Stimulated activated CD8-positive, alpha-beta memory T cell treated with anti-CD3 and anti-CD28 coated beads, Interleukin-2, amount 100 ng/mL, for 48 hours (primary cell): ENCODE measurements around the gene HOXA3.

Experiments used
- DNase-seq, 2 donors: peaks; one replicate each; pipeline ENCODE4 v3.0.0-alpha.2; 2020; ENCODE audit warnings: low read depth in 2 of 2

Gene HOXA3

DNA sequence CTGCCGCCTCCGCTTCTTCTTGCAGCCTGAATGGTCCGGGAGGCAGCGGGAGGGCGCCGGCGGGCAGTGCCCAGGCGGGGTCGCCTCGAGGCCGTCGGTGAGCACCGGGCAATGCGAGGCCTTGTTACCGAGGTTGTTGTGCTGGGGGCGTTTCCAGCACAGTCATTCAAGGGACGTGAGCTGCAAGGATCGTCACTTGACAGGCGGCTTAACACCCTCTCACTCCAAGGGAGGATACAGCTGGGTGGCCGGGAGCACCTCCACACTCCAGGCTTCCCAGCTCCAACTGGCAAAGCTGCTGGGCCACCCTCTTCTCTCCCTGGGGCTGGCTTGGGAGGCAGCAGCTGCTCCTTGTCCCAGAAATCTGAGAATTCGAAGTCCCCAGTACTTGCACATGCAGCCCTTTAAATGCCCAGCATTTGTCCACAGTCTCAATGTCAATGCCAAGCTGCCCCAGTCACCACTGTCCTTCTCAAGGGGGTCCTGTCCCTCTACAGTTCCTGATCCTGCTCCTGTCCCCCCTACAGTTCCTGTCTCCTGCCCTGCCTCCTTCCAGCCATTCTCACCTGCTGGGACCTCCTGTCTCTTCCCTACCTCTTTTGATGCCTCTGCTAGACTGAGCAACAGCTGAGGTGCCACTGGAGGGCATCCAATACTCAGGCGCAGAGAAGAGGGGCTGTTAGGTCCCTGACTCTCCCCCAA, 37.1 kb upstream of the HOXA3 start:
- DNase-seq: no peak

DNA sequence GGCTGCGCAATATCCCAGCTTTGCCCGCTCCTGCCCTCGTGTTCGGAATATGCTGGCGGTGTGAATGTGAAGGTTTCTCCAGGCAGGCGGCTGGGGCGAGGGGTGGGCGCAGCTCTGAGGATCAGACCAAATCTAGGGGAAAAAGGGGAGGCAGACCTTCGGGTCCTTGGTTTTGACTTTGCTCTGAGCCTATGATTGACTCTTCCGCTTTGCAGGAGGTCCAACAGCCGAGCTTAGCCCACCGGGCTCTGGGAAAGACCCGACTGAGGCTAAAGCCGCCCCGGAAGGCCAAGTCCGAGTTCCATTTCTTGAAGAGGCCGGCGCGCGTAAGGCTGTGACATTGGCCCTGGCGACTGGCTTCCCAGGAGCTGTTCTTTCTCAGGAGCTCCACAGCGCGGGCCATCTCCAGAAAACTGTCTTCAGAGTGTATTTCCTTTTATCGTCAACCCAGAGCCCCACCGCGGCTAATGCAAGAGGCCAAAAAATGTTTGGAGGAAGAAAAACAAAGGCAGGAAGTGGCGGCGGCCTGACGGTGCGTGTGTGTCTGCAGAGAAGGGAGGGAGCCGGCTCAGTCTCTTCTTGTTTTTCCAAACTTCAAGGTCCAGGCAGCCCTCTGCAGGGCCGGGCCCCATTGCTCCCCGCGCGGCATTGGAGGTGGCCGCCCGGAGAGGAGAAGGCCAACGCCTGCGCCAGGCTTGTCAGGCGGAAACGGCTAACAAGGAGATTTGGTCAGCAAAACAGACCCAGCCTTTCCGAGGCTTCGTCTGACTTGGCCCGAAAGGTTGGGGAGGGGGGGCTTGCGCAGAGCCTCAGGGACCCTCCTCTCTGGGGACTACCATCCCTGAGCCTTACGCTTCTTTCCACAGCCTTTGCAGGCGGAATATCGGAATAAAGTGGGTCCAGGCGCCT, 36.3 kb upstream of the HOXA3 start:
- DNase-seq: no peak

DNA sequence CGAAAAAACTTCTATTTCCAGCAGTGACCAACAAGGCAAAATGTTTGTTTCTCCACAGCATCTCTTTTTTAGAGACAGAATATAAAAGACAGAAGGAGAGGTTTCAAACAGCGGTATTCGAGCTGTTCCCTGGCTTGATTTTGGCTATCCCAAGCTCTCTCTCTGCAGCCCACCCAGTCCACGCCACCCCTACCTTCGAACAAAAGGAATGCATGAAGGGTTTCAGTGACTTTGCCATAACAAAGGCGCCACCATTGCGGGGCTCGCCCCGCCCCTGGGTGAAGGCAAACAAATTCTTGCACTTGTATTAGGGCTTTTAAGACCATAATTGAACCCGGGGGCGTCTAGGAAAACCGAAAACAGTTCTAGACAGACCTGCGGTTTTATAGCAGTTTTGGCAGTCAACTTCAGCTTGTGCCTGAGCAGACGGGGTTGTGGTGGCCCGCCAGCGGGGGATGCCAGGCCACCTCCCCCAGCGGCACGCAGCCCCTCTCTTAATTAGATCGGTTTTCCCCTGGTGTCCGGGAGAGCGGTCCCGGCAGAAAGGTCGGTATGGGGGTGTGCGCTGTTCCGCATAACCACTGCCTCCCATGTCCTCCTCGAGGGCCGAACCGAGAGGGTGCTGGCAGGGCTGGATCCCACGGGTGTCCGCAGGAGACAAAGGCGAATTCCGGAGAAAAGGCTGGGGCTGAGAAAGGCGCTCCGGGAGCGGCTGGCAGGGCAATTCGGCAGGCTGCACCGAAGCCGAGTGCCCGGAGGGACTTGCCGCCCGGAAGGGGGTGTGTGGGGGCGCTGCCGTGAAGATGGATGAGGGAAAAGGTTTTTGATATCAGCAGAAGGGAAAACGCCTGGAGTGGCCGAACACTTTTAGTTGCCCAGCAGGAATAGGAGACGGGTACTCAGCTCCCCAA, 35.3 kb upstream of the HOXA3 start:
- no peak for DNase-seq

DNA sequence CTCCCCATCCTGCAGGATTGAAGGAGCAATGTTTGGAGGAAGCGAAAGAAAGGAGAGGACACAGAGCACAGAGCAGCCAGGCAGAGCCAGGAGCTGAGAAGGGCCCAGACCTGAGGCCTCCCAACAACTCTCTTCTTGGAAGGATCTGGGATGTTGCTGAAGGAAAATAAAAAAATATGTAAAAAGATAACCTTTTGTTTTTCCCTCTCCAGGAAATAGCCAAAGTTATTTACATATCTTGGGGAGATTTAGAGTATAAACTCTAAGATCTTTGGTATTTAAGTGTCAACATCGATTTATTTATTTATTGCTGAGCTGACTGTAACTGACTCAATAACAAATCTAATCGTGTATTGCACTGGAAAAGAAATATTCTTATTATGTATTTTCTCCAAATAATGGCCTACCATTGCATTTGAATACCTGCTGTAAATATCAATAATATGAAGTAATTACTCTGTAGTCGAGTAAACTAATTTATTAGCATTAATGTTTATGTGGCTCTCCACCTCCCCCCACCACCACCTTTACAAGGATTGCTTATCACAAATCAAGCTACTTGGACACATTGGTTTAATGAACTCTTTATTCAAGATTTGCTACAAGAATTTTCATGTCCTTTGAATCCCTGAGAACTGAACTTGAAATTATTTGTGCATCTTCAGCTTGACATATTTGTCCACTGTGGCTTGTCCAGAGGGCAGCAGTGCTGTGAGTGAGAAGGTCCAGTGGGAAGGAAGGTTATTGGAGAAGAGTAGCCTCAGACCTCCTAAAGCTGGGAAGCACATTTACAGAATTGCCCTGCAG, 34.5 kb upstream of the HOXA3 start:
- DNase-seq: no peak

DNA sequence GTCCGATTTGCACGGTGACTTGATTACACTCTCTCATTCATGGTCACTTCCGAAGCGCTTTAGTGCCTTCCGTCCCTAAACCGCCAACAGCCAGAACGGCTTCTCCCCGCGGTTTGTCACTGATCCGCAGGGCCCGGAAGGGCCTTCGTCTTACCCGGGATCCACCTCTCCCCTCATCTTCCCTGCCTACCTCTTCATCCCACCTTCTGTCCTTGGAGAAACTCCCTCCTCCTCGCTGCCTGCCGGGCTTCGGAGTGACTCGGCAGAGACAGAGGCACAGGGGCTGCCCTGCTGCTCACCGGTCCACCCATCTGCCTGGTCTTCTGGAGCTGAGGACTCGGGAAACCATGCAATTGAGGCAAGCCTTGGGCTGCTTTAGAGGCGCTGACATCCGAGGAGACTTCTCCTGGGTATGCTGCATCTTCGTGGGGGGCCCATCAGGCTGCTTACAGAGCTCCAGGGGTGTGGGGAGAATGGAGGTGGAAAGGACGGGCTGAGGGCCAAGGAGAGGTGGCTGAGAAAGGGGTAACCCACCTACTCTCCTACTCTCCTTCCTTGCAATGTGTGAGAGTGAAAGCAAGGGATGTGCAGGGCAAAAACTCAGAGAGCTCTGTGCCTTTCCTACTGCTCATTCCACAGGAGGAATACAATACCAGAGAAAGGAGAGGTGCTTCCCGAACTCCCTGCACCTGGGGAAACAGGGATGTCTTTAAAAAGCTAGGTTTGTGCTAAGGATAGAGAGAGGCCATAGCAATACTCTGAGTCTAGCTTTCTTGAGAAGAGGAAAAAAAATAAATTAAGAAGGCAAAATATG, 33.7 kb upstream of the HOXA3 start:
- DNase-seq: no peak

DNA sequence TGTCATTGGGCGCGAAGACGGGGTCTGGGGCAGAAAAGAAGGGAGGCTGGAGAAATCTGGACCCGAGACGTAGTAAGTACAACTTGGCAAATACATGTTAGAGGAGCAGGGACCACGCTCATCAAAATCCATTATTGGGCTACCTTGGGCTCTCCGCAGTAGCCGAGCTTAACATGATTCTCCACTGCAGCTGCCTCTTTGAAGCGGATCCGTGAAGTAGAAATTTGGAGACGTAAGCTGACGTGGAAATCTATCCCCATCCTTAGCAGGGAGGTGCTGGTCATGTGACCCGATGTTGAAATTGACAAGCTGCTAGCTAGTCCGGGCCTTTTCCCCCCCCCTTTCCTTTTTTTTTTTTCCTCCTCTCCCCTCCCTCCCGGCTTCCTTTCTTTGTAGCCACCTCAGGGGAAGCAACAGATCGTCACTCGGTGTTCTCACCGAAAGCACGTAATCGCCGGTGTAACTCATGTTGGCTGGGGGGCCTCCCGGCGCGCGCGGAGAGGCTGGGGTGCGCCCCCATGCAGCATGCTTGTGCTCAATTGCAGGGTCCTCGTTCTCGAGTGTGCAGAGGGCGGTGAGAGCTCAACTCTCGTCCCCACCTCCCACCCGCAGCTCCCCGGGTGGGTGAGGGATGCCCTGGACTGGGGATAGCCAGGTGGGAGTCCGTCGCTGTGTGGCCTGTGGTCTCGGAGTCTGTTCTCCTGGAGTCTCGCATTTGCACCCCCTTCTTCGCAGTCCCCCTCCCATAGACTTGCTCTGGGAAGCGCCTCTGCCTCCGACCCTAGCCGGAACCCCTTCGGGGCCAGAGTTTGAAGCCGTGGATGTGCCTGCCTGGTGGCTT, 32.9 kb upstream of the HOXA3 start, which contains the start of gene HOXA11:
Gene HOXA11 (minus strand): TSS at position 220 of the 841 bp plus-strand sequence. CDS start 88 bp downstream, at position 132.
- DNase-seq: no peak

DNA sequence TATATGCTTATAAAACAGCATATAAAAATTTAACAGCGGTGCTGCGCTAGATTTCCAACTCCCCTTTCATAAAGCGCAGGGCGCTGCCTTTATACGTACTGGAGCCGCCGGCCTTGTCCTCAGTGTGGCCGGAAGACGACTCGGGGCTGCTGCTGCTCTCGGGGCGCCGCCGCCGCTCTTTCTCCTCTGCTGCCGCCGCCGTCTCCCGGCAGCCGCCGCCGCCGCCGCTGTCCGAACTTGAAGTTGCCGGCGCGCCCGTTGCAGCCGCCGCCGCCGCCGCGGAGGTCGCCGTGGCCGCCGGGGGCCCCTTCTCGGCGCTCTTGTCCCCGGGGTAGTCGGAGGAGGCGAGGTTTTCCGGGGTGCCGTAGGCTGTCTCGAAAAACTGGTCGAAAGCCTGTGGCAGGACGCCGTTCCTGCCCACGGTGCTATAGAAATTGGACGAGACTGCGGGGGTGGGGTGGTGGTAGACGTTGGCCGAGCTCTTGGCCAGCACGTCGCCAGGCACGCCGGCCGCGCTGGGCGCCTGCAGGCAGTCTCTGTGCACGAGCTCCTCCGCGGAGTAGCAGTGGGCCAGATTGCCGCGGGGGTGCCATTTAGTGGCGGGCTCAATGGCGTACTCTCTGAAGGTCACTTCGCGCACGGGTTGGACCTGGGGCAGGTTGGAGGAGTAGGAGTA, 32.1 kb upstream of the HOXA3 start:
- DNase-seq: no peak

GRCh38 chr7:27183682-27184336, 31.4 kb upstream of the HOXA3 start:
- no peak for DNase-seq

DNA sequence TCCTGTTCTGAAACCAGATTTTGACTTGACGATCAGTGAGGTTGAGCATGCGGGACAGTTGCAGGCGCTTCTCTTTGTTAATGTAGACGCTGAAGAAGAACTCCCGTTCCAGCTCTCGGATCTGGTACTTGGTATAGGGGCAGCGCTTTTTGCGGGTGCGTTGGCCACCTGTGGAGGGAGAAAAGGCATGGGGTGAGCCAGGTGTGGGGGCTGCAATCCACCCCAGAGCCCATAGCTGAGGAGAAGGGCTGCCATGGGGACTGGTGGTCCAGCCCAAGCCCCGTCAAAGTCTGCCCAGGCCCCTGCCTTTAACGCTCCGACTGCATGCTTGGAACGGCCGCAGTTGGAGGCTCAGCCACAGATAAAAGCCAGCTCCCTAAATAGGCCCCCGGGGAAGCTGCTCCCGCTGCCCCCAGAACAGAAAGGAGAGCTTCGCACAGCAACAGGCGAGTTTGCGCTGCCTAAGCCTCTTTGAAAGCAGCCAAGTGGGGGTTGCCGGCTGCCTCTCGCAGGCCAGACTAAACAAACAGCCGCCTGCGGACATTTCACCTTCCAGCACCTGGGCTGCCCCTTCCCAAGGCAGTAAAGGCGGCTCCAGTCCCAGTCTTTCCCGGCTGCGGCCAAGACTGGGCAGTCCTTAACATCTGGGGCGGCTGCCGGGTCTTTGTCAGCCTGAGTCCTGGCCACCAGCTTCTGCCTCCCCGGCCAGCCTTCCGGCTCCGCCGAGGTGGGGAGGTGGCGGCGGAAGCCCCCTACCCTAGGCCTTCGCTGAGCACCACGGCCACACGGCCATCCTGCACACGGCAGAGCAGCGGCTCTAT, 30.7 kb upstream of the HOXA3 start:
- DNase-seq: no peak

- DNase-seq: no peak
These were observed 30.0 kb upstream of the HOXA3 start for GRCh38 chr7:27182285-27182841.

DNA sequence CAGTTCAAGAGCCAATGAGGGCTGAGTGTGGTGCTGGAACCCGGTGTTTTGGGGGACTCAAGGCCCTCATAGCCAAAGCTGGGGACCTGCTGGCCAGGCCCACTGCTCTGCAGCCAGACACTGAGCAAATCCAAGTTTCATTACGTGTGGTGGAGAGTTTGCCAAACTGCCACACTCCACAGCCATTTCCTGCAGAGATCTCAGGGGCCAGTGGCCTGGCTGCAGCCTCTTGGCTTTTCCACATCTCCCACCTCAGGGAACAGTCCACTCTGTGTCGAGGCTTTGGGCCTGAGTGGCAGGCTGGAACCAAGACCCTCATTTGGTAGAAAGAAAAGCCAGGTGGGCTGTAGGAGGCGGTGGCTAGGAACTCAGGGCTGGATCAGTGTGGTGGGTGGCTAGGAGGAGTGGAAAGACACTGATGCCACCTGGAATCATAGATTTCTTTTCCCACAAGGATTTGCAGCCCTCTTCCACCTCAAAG, 29.5 kb upstream of the HOXA3 start:
- no peak for DNase-seq

GRCh38 chr7:27180431-27181420, 28.3 kb upstream of the HOXA3 start:
- DNase-seq: no peak

- DNase-seq: peak in 1 of 2 donors; percentile 54
These were observed 27.4 kb upstream of the HOXA3 start for GRCh38 chr7:27179503-27180430.

DNA sequence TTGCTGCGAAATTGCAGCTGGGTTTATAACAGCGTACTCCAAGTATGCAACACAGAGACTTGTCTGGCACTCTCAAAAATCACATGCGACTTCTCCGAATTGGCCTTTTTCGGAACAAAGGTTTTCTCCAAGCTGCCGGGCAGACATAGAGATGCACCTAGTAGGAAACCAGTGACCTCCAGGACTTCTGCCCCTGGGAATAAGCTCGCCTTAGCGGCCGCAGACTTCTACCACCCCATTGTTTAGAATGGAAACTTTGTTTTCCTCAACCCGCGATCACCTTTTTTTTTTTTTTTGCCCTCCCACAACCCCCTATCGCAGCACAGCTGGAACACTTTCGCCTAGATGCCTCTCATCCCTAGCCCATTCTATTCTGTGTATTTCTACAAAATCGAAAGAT, 26.6 kb upstream of the HOXA3 start:
- no peak for DNase-seq
